WERI-Rb-1 (cell line): Measurements from ENCODE around the gene NR2F6.
A peak's percentile ranks its signal among the peaks of the same experiment; 100 is the strongest.

Source experiments
- DNase-seq: peaks from one replicate; pipeline ENCODE4 v3.0.0-alpha.2; 2020
- H3K27ac ChIP-seq: fragments of 250-450 bp; sonication (Bioruptor Pico); 2 replicates; pipeline ENCODE4 v1.5.1; 2020; ENCODE audit warnings: mild to moderate bottlenecking, moderate library complexity
- H3K27me3 ChIP-seq: fragments of 250-450 bp; sonication (Bioruptor Pico); 2 replicates; pipeline ENCODE4 v1.5.1; 2021; ENCODE audit warnings: mild to moderate bottlenecking, low read depth, moderate library complexity; ENCODE audit not compliant: insufficient read depth, severe bottlenecking
- H3K36me3 ChIP-seq: fragments of 250-450 bp; sonication (Bioruptor Pico); 2 replicates; pipeline ENCODE4 v1.5.1; 2020; ENCODE audit warnings: mild to moderate bottlenecking, moderate library complexity
- H3K4me3 ChIP-seq: 2 replicates; pipeline ENCODE4 v1.5.1; 2011; ENCODE audit warnings: low read depth, mild to moderate bottlenecking, control low read depth, low read length
- H3K9me3 ChIP-seq: fragments of 250-450 bp; sonication (Bioruptor Pico); 2 replicates; pipeline ENCODE4 v1.5.1; 2021; ENCODE audit warnings: mild to moderate bottlenecking, moderate library complexity; ENCODE audit not compliant: severe bottlenecking
- TF ChIP-seq, protein P1 (sequence below): IDR thresholded peaks from 2 replicates; pipeline ENCODE4 v1.5.1; 2011; ENCODE audit warnings: low read depth, mild to moderate bottlenecking, control low read depth, inconsistent platforms, low read length

Gene NR2F6

DNA sequence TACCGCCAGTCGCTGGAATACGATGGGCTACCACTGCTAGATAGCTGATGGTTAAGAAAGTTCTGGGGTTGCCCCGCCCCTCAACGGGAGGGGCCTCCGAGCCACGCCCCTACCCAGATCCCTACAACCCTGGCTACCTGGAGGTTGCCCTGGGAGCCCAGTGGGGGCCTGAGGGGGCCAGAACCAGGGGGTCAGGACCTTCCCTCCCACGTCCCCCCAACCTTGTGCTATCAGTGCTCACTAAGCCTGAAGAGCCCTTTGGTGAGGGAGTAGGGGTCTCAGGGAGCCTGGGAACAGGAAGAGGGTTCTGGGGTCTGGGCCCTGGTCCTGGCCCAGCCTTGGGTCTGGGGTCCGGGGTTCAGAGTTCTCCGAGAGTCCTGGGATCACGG lies 10.8 kb downstream of the NR2F6 start:
- Histone ChIP-seq H3K27ac (peak overlapping the region; percentile 93), H3K27me3 (no peaks in the 10 kb centered on the region), H3K36me3 (peaks cover 91% of the 10 kb centered on the region), H3K4me3 (peak overlapping the region; percentile 54), H3K9me3 (no peaks in the 10 kb centered on the region)
- peak; percentile 71 for DNase-seq
- TF ChIP-seq, protein P1, sequence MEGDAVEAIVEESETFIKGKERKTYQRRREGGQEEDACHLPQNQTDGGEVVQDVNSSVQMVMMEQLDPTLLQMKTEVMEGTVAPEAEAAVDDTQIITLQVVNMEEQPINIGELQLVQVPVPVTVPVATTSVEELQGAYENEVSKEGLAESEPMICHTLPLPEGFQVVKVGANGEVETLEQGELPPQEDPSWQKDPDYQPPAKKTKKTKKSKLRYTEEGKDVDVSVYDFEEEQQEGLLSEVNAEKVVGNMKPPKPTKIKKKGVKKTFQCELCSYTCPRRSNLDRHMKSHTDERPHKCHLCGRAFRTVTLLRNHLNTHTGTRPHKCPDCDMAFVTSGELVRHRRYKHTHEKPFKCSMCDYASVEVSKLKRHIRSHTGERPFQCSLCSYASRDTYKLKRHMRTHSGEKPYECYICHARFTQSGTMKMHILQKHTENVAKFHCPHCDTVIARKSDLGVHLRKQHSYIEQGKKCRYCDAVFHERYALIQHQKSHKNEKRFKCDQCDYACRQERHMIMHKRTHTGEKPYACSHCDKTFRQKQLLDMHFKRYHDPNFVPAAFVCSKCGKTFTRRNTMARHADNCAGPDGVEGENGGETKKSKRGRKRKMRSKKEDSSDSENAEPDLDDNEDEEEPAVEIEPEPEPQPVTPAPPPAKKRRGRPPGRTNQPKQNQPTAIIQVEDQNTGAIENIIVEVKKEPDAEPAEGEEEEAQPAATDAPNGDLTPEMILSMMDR = no peak

DNA sequence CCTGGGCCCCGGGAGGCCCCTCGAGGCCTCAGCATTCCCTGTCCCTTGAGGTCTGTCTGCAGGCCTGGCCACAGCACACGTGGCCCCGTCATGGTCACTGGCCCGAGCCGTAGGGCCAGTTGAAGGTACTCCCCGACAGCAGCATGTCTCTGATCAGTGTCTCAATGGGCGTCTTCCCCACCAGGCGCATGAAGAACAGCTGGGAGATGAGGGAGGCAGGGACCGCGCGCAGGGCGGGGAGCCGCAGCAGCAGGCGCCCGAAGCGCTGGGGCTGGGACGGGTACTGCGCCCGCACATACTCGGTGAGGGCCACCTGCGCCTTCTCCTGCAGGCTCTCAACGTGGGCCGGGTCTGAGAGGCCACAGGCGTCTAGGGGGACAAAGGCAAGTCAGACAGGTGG lies 13.5 kb downstream of the NR2F6 start:
- Histone ChIP-seq H3K27ac (no peak overlapping the region), H3K36me3 (peaks cover 84% of the 10 kb centered on the region), H3K27me3 (no peaks in the 10 kb centered on the region), H3K4me3 (no peak overlapping the region), H3K9me3 (no peaks in the 10 kb centered on the region)
- DNase-seq = no peak
- TF ChIP-seq, protein P1 = no peak

DNA sequence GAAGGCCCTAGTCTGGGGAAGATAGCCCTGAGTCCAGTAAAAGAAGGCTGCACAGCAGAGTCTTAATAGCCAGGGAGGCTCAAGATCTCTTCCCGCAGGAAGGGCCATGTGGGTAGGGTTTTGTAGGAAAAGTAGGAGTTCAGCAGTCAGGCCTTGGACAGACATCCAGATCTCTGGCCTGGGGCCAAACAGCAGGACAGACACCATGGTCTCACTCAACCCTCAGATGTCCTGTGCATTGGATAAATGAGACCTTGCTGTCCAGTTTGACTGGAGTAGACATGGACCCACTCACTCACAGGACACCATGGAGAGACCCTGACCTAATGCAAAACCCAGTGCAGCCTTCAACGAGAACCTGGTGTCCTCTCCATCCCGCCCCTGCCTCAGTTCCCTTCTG lies 15.8 kb downstream of the NR2F6 start:
- TF ChIP-seq, protein P1 = no peak
- Histone ChIP-seq H3K27me3 (no peaks in the 10 kb centered on the region), H3K4me3 (no peak overlapping the region), H3K36me3 (peaks cover 67% of the 10 kb centered on the region), H3K27ac (no peak overlapping the region), H3K9me3 (no peaks in the 10 kb centered on the region)
- no peak for DNase-seq

DNA sequence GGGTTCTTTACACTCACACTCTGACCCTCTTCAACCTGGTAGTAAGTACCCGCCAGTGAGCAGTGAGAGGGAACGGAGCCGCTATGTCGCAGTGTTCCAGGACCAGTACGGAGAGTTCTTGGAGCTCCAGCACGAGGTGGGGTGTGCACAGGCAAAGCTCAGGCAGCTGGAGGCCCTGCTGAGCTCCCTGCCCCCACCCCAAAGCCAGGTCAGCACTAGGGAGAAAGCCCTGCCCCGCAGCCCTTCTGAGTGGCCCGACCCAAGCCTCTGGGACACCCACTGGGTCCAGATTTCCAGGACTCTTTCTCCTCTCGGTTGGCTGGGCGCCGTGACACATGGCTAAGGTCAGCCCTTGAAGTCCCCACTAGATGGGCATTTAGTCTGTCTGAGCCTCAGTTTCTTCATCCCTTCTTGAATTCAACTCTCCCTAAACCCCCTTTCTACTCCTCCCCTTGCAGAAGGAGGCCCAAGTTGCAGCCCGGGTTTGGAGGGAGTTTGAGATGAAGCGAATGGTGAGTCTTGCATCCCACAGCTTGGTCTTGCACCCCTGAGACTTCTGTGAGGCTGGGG lies 17.8 kb downstream of the NR2F6 start:
- no peak overlapping the region for H3K4me3 ChIP-seq
- no peaks in the 10 kb centered on the region for H3K27me3 ChIP-seq
- TF ChIP-seq, protein P1 = no peak
- DNase-seq = peak; percentile 57
- H3K36me3 ChIP-seq = peaks cover 47% of the 10 kb centered on the region
- H3K27ac ChIP-seq = peak overlapping the region; percentile 22; the same call in 1 of the 2 replicates
- no peaks in the 10 kb centered on the region for H3K9me3 ChIP-seq

DNA sequence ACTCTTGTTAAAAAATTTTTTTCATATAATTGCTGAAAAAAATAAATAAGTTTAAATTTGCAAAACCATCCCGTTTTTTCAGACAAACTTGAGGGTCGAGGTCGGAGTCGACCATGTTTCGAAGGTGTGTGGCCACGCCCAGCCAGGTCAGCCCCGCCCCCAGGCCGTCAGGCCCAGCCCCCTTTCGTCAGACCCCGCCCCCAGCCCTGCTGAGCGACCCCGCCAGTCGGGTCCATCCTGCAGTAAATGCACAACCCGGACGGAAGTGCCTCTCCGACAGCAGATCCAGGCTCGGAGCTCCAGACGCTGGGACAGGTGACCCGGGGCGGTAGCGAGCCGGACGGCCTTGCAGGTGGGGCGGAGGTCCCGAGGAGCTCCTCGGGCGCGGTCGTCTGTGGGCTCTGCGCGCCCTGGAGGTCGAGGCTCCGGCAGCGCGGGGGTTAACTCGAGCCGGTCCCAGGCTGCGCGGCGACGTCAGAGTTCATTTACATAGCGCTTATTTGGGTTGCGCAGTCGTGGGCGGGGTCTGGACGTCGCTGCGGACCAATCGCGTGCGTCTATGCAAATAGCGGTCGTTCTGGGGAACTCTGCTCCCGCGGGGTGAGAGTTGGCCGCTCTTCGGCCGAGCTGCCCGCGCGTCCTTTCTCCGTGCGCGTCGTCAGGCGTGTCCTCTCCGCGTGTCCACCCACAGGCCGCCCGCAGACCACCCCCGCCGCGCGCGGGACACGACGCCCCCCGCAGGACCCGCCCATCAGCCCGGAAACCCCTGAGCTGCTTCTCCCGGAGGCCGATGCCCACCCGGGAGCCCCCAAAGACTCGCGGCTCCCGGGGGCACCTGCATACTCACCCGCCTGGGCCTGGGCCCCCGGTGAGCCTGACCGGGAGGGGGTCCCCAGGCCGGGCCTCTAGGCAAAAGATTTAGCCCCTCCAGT lies 19.5 kb downstream of the NR2F6 start, which contains the start of gene OCEL1:
TSS of gene OCEL1 (plus strand) at position 225 of the 932 bp plus-strand sequence. CDS start at position 247, 22 bp downstream.
- Histone ChIP-seq H3K27ac (peak within 1 kb of the TSS; percentile 80), H3K27me3 (no peaks in the 10 kb centered on the region), H3K36me3 (peaks cover 31% of the 10 kb centered on the region), H3K9me3 (no peaks in the 10 kb centered on the region), H3K4me3 (peak within 1 kb of the TSS; percentile 64)
- TF ChIP-seq, protein P1 = no peak
- DNase-seq = peak; percentile 98
